HG03354 (cell line): ENCODE data around the gene SLC25A21.
A peak's percentile ranks its signal among the peaks of the same experiment; 100 is the strongest.
"Not testable (repeated sequence)": the region's sequence is repeated elsewhere in the genome, so short reads cannot be mapped to it uniquely, and the experiment has no call there.

ENCODE experiments used
- ATAC-seq: cut with Tn5 transposase; IDR thresholded peaks from one replicate; pipeline ENCODE4 v1.9.1; 2021; ENCODE audit warnings: mild to moderate bottlenecking; ENCODE audit not compliant: unreplicated experiment, poor library complexity, severe bottlenecking

Gene SLC25A21

DNA sequence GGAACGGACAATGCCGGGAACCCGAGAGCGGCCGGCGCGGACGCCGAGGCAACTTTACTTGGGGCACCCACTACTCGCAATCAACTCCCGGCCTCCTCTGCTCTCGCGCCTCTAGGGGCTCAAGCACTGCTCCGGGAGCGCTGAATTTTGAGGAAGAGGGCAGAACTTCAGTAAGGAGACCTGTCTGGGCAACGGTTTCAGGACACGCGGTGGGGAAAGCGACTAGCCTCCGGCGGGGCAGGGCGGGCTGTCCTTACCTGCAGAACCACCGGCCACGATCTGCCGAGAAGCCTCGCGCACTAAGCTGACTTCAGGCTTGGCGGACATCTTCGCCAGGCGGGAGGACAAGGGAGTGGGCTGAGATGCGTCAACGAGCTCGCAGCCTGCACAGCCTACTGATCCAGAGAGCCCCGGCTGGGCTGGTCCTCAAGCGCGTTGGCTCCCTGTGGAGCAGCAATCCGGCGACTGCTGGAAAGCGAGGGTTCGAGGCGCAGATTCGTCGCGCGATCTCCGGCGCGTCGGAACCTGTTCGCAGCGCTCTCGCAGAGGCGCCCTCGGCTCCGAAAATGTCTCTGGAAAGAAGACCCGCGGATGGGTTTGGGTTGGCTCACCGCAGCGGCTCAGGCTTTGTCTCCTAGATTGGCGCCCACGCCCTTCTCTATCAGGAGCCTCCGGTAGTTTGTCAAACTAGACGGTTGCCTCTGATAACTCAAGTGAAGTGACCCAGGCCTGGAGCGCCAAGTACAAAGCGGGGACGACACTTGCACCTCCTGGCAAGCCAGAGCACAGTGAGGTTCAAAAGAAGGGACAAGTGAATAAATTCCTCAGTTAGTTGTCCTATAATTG, at the start of gene SLC25A21:
Gene SLC25A21, minus strand, starts transcription at position 583 of the 846 bp plus-strand sequence.
- no peak for ATAC-seq

DNA sequence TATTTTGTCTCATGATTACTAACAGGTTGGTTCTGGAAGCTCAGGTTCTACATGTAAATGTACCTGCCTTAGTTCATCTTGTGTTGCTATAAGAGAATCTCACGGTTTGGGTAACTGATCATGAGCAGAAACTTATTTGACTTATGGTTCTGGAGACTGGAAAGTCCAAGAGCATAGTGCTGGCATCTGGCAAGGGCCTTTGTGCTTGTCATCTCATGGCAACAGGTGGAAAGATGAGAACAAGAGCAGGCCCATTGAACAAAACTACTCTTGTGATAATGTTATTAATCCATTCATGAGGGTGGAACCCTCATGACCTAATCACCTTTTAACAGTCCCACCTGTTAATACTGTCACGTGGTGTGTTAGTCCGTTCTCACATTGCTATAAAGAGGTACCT, 48.7 kb upstream of the SLC25A21 start:
- no peak for ATAC-seq

DNA sequence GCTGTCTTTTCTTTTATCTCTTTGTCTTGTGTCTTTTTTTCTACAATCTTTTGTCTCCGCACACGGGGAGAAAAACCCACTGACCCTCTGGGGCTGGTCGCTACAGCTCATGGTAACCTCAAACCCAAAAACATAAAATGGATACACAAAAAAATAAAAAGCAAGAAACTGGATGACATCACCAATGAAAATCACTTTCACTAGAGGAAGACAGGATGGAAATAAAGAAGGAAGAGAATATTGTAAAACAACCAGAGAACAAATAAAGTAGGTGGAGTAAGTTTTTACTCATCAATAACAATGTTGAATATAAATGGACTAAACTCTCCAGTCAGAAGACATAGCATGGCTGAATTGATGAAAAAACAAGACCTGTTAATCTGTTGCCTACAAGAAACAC, 42.9 kb upstream of the SLC25A21 start:
- no peak for ATAC-seq

DNA sequence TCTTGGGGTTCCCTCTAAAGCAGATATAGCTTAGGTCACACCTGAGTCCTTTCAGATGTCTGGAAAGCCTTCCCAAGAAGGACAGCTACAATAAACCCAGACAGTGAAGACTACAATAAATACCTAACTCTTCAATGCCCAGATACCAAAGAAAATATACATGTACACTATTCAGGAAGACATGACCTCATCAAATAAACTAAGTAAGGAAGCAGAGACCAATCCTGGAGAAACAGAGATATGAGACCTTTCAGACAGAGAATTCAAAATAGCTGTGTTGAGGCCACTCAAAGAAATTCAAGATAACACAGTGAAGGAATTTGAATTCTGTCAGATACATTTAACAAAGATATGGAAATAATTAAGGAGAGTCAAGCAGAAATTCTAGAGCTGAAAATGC, 40.6 kb upstream of the SLC25A21 start:
- no peak for ATAC-seq

DNA sequence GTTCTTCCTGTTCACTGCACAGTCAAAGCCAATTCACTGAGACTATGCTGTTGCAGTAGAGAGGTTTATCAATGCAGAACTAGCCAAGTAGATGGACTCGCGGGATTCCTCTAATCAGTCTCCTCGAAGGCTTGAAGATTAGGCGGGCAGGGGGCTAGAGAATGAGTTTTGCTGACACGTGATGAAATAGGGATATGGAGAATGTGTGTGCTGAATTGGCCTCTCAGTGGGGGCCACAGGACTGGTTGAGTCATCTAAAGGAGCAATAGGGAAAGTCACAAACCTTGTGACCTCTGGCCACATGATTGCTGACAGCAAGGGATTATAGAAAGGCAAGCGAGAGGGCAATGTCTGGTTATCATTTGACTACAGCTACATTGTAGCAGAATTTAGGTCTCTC, 38.0 kb upstream of the SLC25A21 start:
- no peak for ATAC-seq

DNA sequence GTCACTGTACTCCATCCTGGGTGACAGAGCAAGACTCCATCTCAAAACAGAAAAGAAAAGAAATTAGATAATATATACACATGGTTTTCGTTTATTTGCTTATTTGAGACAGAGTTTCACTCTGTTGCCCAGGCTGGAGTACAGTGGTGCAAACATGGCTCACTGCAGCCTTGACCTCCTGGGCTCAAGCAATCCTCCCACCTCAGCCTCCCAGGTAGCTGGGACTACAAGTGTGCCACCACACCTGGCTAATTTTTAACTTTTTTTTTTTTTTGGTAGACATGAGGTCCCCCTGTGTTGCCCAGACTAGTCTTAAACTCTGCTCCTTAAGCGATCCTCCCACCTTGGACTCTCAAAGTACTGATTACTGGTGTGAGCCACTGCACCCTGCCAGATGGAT, 37.2 kb upstream of the SLC25A21 start:
- not testable (repeated sequence) for ATAC-seq

DNA sequence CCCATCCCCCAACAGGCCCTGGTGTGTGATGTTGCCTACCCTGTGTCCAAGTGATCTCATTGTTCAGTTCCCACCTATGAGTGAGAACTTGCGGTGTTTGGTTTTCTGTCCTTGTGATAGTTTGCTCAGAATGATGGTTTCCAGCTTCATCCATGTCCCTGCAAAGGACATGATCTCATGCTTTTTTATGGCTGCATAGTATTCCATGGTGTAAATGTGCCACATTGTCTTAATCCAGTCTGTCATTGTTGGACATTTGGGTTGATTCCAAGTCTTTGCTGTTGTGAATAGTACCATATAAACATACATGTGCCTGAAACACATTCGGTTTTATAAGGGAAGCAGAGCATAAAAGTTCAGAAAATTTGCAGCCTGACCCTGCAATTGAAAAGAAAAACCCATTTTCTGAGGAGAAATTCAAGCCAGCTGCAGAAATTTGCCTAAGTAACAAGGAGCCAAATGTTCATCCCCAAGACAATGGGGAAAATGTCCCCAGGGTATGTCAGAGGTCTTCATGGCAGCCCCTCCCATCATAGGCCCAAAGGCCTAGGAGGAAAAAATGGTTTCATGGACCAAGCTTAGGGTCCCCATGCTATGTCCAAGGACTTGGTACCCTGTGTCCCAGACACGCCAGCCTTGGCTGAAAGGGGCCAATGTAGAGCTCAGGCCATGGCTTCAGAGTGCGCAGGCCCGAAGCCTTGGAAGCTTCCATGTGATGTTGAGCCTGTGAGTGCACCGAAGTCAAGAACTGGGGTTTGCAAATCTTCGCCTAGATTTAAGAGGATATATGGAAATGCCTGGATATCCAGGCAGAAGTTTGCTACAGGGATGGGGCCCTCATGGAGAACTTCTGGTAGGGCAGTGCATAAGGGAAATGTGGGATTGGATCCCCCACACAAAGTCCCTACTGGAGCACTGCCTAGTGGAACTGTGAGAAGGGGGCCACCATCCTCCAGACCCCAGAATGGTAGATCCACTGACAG, 33.5 kb upstream of the SLC25A21 start:
- not testable (repeated sequence) for ATAC-seq

DNA sequence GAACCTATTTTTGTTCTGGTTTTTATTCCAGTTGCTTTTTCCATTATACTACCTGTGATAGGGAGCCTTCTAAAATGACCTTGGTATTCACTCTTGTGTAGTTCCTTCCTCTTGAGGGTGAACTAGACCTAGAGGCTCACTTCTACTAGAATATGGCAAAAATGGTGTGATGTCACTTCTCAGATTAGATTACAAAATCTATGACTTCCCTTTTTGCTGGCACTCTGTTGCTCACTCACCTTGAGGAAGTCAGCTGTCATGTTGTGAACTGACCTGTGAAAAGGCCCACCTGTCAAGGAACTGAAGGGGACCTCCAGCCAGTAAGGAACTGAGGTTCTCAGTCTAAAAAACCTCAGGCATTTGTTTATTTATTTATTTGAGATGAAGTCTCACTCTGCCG, 31.0 kb upstream of the SLC25A21 start:
- no peak for ATAC-seq

DNA sequence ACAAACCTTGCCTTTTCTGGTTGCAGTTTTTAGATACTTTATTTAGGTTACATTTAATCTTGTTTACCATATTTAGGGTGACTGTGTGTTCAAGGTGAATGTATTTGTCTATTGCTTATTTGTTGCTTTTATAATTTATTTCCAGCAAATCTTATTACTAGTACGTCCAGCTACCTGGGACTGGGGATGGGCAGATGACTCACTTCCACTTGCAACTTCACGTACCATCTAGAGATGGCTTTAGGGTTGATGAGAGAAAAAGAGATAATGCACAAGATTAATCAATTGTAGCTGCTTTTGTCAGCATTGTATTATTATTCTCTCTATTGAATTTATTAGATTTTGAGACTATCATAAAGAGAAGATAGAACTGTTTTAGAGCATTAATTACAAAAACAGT, 30.4 kb upstream of the SLC25A21 start:
- no peak for ATAC-seq

DNA sequence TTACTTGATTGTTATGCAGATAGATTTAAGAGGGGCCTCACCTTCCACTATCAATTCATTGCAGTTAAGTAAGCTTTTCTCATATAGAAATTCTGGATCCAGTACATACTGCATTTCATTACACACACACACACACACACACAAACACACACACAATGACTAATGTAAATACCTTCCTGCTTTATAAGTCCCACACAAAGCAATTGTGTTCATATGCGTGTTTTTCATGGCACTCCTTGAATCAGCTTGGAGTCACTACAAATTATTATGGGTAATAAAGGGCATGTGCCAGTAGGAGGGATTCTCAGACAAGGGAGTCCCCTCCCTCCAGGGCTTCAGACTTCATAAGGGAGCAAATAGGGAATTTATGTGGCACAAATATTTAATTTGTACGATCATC, 29.9 kb upstream of the SLC25A21 start:
- no peak for ATAC-seq

DNA sequence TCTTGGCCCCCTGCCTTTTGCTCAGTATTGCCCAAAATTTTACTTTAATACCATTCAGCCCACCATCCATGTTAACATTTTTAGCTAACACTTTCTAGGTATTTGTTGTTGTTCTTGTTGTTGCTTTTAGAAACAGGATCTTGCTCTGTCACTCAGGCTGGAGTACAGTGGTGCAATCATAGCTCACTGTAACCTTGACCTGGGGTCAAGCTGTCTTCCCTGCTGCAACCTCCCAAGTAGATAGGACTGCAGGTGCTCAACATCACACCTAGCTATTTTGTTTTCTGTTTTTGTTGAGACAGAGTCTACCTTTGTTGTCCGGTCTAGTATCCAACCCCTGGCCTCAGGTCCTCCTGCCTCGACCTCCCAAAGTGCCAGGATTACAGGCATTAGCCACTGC, 29.3 kb upstream of the SLC25A21 start:
- no peak for ATAC-seq

DNA sequence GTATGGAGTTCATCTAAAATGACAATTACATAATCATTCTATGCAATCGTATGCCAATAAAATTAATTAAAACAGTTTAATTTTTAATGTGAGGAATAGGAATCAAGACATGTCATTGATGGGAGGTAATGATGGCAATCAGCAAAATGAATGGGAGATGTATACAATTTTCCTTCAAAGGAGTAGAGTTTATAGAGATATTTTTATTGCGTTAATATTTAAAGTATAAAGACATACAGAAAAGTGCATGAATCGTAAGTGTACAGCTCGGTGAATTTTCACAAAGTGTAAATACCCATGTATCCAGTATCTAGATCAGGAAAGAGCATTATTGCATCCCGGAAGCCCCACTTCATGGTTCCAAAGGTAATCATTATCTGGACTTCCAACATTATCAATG, 26.5 kb upstream of the SLC25A21 start:
- no peak for ATAC-seq

DNA sequence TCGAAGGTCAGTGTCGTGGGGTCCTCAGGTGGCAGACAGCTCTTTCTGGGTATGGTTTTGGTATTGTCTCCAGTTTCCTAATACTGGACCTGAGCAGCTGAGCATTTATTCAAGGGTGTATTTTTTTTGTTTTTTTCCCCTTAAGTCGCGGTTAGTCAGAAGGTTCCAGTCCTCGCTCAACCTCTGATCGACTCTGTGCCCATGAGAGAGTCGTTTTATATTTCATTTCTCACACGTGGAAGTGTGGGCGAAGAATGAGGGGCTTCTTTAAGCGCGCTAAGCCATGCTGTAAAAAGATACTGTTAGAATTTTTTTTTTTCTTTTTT, 25.8 kb upstream of the SLC25A21 start:
- no peak for ATAC-seq

DNA sequence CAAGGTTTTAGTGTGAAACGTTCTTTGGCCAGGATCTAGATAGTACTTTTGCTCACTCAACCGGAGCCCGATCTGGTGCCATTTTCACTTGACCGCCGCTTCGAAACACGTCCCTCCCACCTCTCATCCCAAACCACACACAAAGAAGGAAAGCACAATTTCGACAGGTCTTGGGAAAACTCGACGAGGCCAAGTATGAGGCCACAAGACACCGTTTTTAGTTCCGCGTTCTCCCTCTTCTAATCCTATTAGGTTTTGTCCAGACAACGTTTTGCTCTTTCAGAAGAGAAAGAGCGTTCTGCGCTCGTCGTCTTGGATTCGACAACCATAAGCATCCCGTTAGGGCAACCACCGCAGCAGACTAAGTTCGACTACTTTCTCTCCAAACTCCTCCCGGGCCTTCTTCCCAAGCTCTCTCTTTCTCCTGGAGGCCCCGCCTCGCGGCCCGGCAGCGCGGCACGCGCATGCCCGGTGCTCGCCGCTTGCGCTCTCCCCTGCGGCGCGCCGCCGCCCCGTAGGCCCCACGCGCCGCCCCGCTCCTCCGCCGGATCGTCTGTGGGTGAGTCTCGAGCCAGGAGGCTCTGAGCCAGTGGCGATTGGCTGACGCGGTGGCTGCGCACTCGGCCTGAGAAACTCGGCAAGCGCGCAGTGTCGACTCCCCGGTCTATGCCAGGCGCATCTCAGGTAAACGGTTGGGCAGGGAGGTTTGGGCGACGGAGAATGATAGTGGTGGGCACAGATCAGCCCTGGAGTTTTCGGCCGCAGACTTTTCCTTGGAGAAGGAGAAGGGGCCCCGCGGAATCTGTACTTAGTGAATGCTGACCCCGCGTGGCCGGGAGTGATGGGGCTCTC, 25.2 kb upstream of the SLC25A21 start, which contains the start of gene MIPOL1:
Gene MIPOL1, plus strand, starts transcription at position 517 of the 852 bp plus-strand sequence. CDS start 49,952 bp downstream, outside the sequence.
- peak; percentile 49 for ATAC-seq

DNA sequence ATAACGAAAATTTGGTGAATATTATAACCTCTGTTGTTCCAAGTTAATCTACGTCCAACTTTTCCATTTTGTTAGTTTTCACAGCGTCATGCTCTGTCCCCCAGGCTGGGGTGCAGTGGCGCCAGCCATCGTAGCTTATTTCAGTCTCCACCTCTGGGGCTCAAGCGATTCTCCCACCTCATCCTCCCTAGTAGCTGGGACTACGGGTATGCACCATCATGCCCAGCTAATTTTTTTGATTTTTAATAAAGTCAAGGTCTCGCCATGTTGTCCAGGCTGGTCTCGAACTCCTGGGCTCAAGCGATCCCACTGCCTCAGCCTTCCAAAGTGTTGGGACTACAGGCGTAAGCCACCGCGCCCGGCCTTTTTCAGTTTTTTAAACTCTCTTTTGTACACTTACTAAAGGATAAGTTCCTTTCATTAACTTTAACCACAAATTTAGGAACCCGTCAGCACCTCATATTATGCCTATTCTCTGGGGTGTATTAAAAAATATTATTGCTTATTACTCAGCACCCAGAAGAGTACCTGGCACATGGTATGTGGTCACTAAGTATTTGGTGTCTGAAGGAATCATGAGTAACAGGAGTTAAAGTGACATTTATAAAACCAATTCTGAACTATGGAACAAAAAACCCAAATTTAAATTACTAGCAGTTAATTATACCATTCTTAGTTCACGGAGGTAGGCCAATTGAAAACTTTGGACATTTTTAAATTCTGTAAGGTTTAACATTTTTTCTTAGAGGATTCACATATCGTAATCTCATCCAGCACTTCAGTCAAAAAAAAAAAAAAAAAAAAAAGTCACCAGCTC, 24.4 kb upstream of the SLC25A21 start:
- no peak for ATAC-seq

DNA sequence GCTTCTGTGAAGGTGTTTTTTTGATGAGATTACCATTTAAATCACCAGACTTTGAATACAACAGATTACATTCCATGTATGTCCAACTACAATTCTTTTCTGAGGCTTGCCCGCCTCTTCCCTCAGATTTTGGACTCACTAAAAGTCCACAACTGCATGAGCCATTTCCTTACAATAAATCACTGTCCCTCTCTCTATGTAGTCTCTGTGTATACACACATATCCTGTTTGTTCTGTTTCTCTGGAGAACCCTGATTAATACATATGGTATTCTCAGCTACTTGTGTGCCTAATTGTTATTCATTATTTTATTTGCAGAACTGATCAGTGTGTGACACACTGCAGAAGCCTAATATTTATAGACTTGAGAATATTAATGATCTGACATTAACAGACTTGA, 22.9 kb upstream of the SLC25A21 start:
- ATAC-seq, result no peak

DNA sequence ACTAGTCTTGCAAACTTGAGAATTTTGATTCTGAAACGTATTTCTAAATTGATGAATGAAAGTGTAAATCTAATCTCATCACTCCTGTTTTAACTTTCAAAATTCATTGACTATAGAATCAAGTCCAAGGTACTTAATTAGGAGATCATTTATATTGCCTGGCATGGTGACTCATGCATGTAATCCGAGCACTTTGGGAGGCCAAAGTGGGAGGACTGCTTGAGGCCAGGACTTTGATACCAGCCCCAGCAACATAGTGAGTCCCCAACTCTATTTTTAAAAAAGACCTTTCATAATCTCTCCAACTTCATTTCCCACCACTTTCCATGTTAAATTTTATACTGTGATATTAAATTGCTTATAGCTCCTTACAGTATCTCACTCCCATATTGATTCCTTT, 22.3 kb upstream of the SLC25A21 start:
- no peak for ATAC-seq

DNA sequence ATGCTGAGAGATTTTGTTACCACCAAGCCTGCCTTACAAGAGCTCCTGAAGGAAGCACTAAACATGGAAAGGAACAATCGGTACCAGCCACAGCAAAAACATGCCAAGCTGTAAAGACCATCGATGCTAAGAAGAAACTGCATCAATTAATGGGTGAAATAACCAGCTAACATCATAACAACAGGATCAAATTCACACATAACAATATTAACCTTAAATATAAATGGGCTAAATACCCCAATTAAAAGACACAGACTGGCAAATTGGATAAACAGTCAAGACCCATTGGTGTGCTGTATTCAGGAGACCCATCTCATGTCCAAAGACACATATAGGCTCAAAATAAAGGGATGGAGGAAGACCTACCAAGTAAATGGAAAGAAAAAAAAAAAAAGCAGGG, 17.3 kb upstream of the SLC25A21 start:
- ATAC-seq, result not testable (repeated sequence)
